Measurements from ENCODE around the gene CPA1.

The CPA1 gene

DNA sequence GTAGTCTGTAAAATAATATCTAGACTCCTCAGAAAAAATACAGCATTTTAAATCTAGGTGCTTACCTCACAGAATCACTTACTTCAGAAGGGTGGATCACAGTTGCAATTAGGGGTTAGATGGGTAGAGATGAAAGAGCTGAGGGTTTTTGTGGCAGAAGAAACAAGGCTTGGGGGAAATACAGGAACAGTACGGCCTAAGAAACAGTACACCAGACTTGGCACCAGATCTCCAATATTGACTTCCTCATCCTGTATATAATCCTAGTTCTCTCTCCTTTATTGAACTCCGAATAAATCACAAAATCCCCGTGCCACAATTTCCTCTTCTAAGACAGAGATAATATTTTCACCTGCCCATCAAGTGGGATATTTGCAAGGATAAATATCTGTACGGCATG lies 46.3 kb downstream of the CPA1 start:
- no peak for DNase-seq (ENCODE audit: low read depth in 2 of 2)

GRCh38 chr7:130429019-130429418 lies 48.7 kb downstream of the CPA1 start:
- no peak for DNase-seq (ENCODE audit: low read depth in 2 of 2)

DNA sequence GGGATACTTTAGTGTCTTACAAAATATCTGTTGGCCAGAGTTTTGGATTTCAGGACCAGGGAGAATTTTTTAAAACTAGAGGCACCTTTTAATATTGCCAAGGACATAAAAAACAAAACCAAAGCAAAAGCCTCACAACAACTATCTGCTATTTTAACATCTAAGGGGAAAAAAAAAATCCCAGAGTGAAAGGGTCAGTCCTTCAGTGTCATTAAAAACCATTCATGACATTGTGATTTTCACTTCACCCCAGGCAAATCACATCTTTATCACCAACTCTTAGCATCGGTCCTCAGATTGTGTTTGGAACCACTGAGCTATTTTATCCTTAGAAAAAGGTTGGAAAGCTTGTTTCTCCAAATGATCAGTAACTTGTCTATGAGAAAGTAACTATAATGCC lies 49.8 kb downstream of the CPA1 start:
- DNase-seq (ENCODE audit: low read depth in 2 of 2), result no peak

GRCh38 chr7:130430841-130431666 lies 50.8 kb downstream of the CPA1 start:
- DNase-seq (ENCODE audit: low read depth in 2 of 2), result no peak

GRCh38 chr7:130432886-130433285 lies 52.6 kb downstream of the CPA1 start:
- no peak for DNase-seq (ENCODE audit: low read depth in 2 of 2)

GRCh38 chr7:130433301-130433700 lies 53.0 kb downstream of the CPA1 start:
- no peak for DNase-seq (ENCODE audit: low read depth in 2 of 2)

DNA sequence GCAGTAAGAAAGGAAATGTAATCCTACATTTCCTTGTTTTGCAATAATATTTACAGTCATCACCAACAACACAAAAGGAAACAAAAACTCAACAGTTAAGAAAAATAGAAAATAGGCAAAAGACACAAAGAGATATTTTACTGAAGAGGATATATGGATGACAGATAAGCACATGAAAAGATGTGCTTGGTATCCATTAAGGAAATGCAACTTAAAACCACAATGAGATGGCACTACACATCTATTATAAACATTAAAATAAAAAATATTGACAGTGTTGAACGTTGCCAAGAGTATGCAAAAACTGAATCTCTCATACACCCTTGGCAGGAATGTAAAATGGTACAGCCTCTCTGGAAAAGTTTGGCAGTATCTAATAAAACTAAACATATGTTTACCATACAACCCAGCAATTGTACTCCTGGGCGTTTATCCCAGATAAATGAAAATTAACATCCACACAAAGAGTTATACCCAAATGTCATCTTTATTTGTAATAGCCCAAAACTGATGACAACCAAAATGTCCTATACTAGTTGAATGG lies 55.1 kb downstream of the CPA1 start:
- no peak for DNase-seq (ENCODE audit: low read depth in 2 of 2)

DNA sequence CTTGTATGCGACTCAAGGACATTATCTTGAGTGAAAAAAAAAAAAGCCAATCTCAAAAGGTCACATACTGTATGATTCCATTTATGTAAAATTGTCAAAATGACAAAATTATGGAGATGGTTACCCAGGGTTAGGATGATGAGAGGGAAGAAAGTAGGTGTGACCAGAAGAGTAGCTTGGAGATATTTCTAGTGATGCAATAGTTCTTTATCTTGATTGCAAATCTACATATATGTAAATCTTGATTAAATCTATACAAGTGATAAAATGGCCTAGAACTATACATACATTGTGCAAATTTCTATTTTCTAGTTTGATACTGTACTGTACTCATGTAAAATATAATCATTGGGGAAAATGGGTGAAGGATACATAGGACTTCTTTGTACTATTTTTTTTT lies 56.0 kb downstream of the CPA1 start:
- no peak for DNase-seq (ENCODE audit: low read depth in 2 of 2)

Data from stimulated activated CD4-positive, alpha-beta T cell treated with anti-CD3 and anti-CD28 coated beads, Interleukin-1b, Interleukin-23, amount 100 ng/mL, for 4 hours (primary cell).